ENCODE measurements around the gene DSCAML1. TPM values are rescaled to one million over a fixed set of nuclear protein-coding genes. Genes with fewer than 3 reads are reported as not detected.

The DSCAML1 gene
- total and polyA plus RNA-seq, 2 experiments from 2014 or later, result not detected

DNA sequence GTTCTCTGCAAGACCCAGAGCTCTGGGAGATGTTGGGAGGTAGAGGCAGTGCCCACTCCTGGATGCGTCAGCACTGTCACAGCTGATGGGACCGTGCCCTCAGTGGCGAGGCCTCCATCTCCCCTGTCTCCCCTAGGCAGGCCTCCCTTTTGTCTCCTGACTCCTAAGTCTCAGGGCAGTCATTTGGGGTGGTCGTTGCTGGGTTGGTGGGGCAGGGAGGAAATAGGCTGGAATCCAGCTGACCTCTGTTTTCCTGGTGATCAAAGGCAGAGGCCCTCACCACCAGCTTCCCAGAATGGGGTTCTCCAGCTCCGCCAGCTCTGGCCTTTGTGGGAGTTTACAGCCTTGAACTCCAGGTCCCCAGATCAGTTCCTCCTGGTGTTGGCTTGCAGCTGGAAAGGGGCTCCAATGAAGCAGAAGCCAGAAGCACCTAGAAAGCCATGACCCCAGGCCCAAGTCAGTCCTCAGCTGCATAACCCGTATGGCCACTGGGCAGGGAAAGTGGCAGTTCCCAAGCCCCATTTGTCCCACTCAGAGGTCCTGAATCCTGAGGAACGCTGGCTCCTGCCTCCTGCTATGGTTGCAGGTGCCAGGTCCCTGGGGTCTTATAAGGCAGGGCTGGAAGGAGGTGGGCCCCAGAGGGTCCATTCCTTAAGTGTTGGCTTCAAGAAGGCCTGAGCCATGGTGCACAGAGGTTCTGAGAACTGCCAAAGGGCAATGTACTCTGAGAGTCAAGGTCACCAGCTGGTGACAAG is 34.8 kb upstream of the DSCAML1 start:
- H3K4me3 ChIP-seq, result no peak overlapping the region
- no peak overlapping the region for H3K9ac ChIP-seq
- H3K4me2 ChIP-seq (ENCODE audit: unreplicated experiment), result no peak overlapping the region
- no peak overlapping the region for H3K27ac ChIP-seq
- H4K20me1 ChIP-seq (ENCODE audit: insufficient read depth), result no peaks in the 10 kb centered on the region
- TF ChIP-seq EZH2 (IDR thresholded peaks at IDR 0.05; ENCODE audit: insufficient read depth, poor library complexity, severe bottlenecking) (no peak), EZH2phosphoT487 (IDR thresholded peaks at IDR 0.05; ENCODE audit: insufficient read depth, low read depth) (no peak)
- no peak overlapping the region for H2AFZ ChIP-seq
- WGBS, 2 experiments (ENCODE audit: low coverage in 1 of 2, low lambda C conversion rate in 2 of 2, missing lambda C conversion rate in 2 of 2), result 51 to 54% methylated on average over 7 of the region's 7 CpGs
- no peaks in the 10 kb centered on the region for H3K9me2 ChIP-seq (ENCODE audit: insufficient read depth)
- no peak for DNase-seq
- H3K4me1 ChIP-seq (ENCODE audit: insufficient read depth), result no peaks in the 10 kb centered on the region
- in situ Hi-C loops (cut with MboI), result loop anchor here (10.0 kb wide), 1 partner anchor 223 kb away; no protein-coding TSS in a partner anchor
- peaks cover 26% of the 10 kb centered on the region for H3K27me3 ChIP-seq (replicated peaks; ENCODE audit: insufficient read depth)
- no peaks in the 10 kb centered on the region for H3K36me3 ChIP-seq (ENCODE audit: low read depth)
- no peaks in the 10 kb centered on the region for H3K9me3 ChIP-seq (ENCODE audit: low read depth)
- no peaks in the 10 kb centered on the region for H3K79me2 ChIP-seq (ENCODE audit: insufficient read depth)
- H3F3A ChIP-seq (ENCODE audit: insufficient read depth), result no peaks in the 10 kb centered on the region

DNA sequence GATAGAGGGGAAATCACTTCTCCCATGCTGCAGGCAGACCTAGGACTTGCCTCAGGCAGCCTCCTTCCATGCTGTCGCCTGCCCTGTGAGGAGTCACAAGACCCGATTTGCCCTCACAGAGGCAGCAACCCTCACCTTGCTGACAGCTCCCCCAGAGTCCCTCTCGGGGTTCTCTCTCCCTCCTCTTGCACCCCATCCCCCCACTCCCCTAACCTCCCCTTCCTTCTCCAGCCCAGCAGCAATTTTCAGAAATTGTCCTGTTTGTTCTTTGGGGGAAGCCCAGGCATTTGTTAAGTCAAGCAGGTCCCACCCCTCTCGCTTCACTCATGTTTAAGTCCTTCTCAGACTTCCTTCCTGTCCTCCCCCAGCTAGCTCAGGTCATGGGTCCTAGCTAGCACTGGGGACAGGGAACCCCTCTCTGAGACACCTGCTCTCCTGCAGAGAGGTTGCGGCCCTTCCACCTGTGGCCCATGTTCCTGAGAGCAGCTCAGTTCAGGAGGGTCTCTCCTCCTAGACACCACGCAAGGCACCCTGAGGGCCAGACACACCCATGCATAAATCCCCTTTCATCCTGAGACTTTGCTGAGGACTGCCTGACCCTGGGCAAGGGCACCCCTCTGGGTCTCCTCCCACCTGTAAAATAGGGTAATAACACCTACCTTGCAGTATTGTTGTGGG is 33.8 kb upstream of the DSCAML1 start:
- H3K4me3 ChIP-seq, result no peak overlapping the region
- in situ Hi-C loops (cut with MboI), result loop anchor here (10.0 kb wide), 1 partner anchor 224 kb away; no protein-coding TSS in a partner anchor
- no peaks in the 10 kb centered on the region for H3K4me1 ChIP-seq (ENCODE audit: insufficient read depth)
- H2AFZ ChIP-seq, result no peak overlapping the region
- no peak for TF ChIP-seq EZH2phosphoT487 (IDR thresholded peaks at IDR 0.05; ENCODE audit: insufficient read depth, low read depth)
- no peak for TF ChIP-seq EZH2 (IDR thresholded peaks at IDR 0.05; ENCODE audit: insufficient read depth, poor library complexity, severe bottlenecking)
- no peaks in the 10 kb centered on the region for H3F3A ChIP-seq (ENCODE audit: insufficient read depth)
- H3K27me3 ChIP-seq (replicated peaks; ENCODE audit: insufficient read depth), result peaks cover 31% of the 10 kb centered on the region
- H3K27ac ChIP-seq, result no peak overlapping the region
- H3K36me3 ChIP-seq (ENCODE audit: low read depth), result no peaks in the 10 kb centered on the region
- H3K9me3 ChIP-seq (ENCODE audit: low read depth), result no peaks in the 10 kb centered on the region
- H3K79me2 ChIP-seq (ENCODE audit: insufficient read depth), result no peaks in the 10 kb centered on the region
- no peak for DNase-seq
- no peaks in the 10 kb centered on the region for H4K20me1 ChIP-seq (ENCODE audit: insufficient read depth)
- H3K4me2 ChIP-seq (ENCODE audit: unreplicated experiment), result no peak overlapping the region
- no peak overlapping the region for H3K9ac ChIP-seq
- 47% methylated on average over 6 of the region's 6 CpGs for WGBS, 2 experiments (ENCODE audit: low coverage in 1 of 2, low lambda C conversion rate in 2 of 2, missing lambda C conversion rate in 2 of 2)
- H3K9me2 ChIP-seq (ENCODE audit: insufficient read depth), result no peaks in the 10 kb centered on the region

DNA sequence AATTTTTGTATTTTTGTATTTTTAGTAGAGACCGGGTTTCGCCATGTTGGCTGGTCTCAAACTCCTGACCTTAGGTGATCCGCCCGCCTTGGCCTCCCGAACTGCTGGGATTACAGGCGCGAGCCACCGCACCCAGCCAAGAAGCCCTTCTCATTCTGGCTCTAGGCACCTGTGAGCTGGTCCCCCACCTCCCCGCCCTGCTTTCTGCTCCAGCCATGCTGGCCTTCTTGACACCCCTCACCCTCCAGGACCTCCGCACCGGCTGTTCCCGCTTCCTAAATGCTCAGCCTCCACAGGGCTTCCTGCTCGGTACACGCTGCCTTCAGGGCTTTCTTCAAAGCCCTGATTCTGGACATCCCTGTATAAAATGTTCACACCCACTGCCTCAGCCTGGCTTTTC is 33.1 kb upstream of the DSCAML1 start:
- no peak overlapping the region for H3K27ac ChIP-seq
- H3K4me2 ChIP-seq (ENCODE audit: unreplicated experiment), result no peak overlapping the region
- DNase-seq, result no peak
- no peaks in the 10 kb centered on the region for H3K9me3 ChIP-seq (ENCODE audit: low read depth)
- H2AFZ ChIP-seq, result no peak overlapping the region
- TF ChIP-seq EZH2 (IDR thresholded peaks at IDR 0.05; ENCODE audit: insufficient read depth, poor library complexity, severe bottlenecking) (no peak), EZH2phosphoT487 (IDR thresholded peaks at IDR 0.05; ENCODE audit: insufficient read depth, low read depth) (no peak)
- peaks cover 31% of the 10 kb centered on the region for H3K27me3 ChIP-seq (replicated peaks; ENCODE audit: insufficient read depth)
- no peaks in the 10 kb centered on the region for H3K36me3 ChIP-seq (ENCODE audit: low read depth)
- WGBS, 2 experiments (ENCODE audit: low coverage in 1 of 2, low lambda C conversion rate in 2 of 2, missing lambda C conversion rate in 2 of 2), result 69% methylated on average over 14 of the region's 14 CpGs
- H3F3A ChIP-seq (ENCODE audit: insufficient read depth), result no peaks in the 10 kb centered on the region
- H3K4me1 ChIP-seq (ENCODE audit: insufficient read depth), result no peaks in the 10 kb centered on the region
- H3K4me3 ChIP-seq, result no peak overlapping the region
- H4K20me1 ChIP-seq (ENCODE audit: insufficient read depth), result no peaks in the 10 kb centered on the region
- H3K9me2 ChIP-seq (ENCODE audit: insufficient read depth), result no peaks in the 10 kb centered on the region
- H3K79me2 ChIP-seq (ENCODE audit: insufficient read depth), result no peaks in the 10 kb centered on the region
- in situ Hi-C loops (cut with MboI), result loop anchor here (10.0 kb wide), 1 partner anchor 225 kb away; no protein-coding TSS in a partner anchor
- H3K9ac ChIP-seq, result no peak overlapping the region

DNA sequence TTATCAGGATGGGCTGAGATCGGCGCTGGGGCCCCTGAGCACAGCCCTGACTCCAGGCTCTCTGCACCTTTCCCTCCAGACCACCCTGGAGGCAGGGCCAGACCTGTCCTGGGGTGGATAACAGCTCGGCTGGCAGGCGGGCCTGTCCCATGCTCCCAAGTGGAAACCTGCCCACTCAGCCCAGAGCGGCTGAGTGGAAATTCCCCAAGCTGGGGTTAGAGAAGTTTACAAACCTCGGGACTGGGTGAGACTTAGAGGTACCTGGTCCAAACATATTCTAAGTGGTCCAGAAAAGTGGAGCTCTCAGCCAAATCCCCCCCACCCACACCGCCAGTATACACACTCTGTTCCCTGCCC is 32.3 kb upstream of the DSCAML1 start:
- H2AFZ ChIP-seq, result no peak overlapping the region
- H3K79me2 ChIP-seq (ENCODE audit: insufficient read depth), result no peaks in the 10 kb centered on the region
- no peaks in the 10 kb centered on the region for H3K4me1 ChIP-seq (ENCODE audit: insufficient read depth)
- in situ Hi-C loops (cut with MboI), result no loop called here
- no peaks in the 10 kb centered on the region for H3K9me3 ChIP-seq (ENCODE audit: low read depth)
- no peaks in the 10 kb centered on the region for H3F3A ChIP-seq (ENCODE audit: insufficient read depth)
- no peak overlapping the region for H3K9ac ChIP-seq
- TF ChIP-seq EZH2phosphoT487 (IDR thresholded peaks at IDR 0.05; ENCODE audit: insufficient read depth, low read depth), result no peak
- TF ChIP-seq EZH2 (IDR thresholded peaks at IDR 0.05; ENCODE audit: insufficient read depth, poor library complexity, severe bottlenecking), result no peak
- WGBS, 2 experiments (ENCODE audit: low coverage in 1 of 2, low lambda C conversion rate in 2 of 2, missing lambda C conversion rate in 2 of 2), result 47 to 49% methylated on average over 7 of the region's 7 CpGs
- no peaks in the 10 kb centered on the region for H4K20me1 ChIP-seq (ENCODE audit: insufficient read depth)
- DNase-seq, result no peak
- no peak overlapping the region for H3K27ac ChIP-seq
- H3K4me2 ChIP-seq (ENCODE audit: unreplicated experiment), result no peak overlapping the region
- no peak overlapping the region for H3K4me3 ChIP-seq
- H3K9me2 ChIP-seq (ENCODE audit: insufficient read depth), result no peaks in the 10 kb centered on the region
- H3K27me3 ChIP-seq (replicated peaks; ENCODE audit: insufficient read depth), result peaks cover 23% of the 10 kb centered on the region
- H3K36me3 ChIP-seq (ENCODE audit: low read depth), result no peaks in the 10 kb centered on the region
